ENCODE data around the gene TUBA4B.

GRCh38 chr2:219245899-219246230 lies 7.2 kb upstream of the TUBA4B start:
- TF ChIP-seq CTCF (IDR thresholded peaks at IDR 0.05) (no peak), ZFX (IDR thresholded peaks at IDR 0.05; ENCODE audit: borderline replicate concordance) (no peak)

Data from 22Rv1 (cell line).